ENCODE results near the gene PALLD.
"Not testable (repeated sequence)": the region's sequence is repeated elsewhere in the genome, so short reads cannot be mapped to it uniquely, and the experiment has no call there.

- not testable (repeated sequence) for TF ChIP-seq POLR2A, CTCF (IDR thresholded peaks at IDR 0.05)
Observed at GRCh38 chr4:168937473-168937872, 440.6 kb downstream of the PALLD start.

Data from right lobe of liver (tissue), 4 donors.